Adrenal gland (tissue), 5 donors: Measurements from ENCODE around the gene CPVL.

ENCODE experiments used
- CTCF ChIP-seq, 6 experiments: fragments of 450-650 bp in 4 of 6; fragments of 200-600 bp in 2 of 6; sonication (generic) in 1 of 6; IDR thresholded peaks; 1 replicate in 5 of 6; 2 replicates in 1 of 6; pipeline versions ENCODE4 v1.5.1 to v1.8.0; 2016 to 2021; ENCODE audit warnings: antibody characterized with exemption in 6 of 6, mild to moderate bottlenecking in 2 of 6, moderate library complexity in 1 of 6
- POLR2A ChIP-seq, 2 donors: fragments of 450-650 bp; IDR thresholded peaks; one replicate each; pipeline ENCODE4 v1.6.1; 2017; ENCODE audit warnings: antibody characterized with exemption in 2 of 2, mild to moderate bottlenecking in 2 of 2, moderate library complexity in 1 of 2
- donor health status: DM: no; HTN: no; CAD: no.

GRCh38 chr7:29043576-29043975 lies 102.8 kb downstream of the CPVL start:
- TF ChIP-seq CTCF (IDR thresholded peaks at IDR 0.05) (no peak), POLR2A (IDR thresholded peaks at IDR 0.05) (no peak)
